ENCODE data around the gene DCTD.

GRCh38 chr4:182843808-182844325 lies 73.3 kb downstream of the DCTD start:
- TF ChIP-seq CTCF (IDR thresholded peaks at IDR 0.05): no peak
- TF ChIP-seq POLR2A (IDR thresholded peaks at IDR 0.05): no peak

All from body of pancreas (tissue), 4 donors.